Loucy (cell line): Measurements from ENCODE around the gene STPG4.

Experiments
- H2AFZ ChIP-seq: fragments of 200-600 bp; sonication (generic); 2 replicates; pipeline ENCODE4 v1.6.0; 2016; ENCODE audit warnings: antibody characterized with exemption, mild to moderate bottlenecking, low read length, moderate library complexity
- H3F3A ChIP-seq: fragments of 200-600 bp; 2 replicates; pipeline ENCODE4 v1.6.0; 2016; ENCODE audit warnings: antibody characterized with exemption, low read depth, mild to moderate bottlenecking
- H3K27me3 ChIP-seq: fragments of 200-600 bp; sonication (generic); 2 replicates; pipeline ENCODE4 v1.6.1; 2014; ENCODE audit warnings: low read length, mild to moderate bottlenecking; ENCODE audit not compliant: insufficient read depth, poor library complexity, severe bottlenecking
- H3K36me3 ChIP-seq: fragments of 200-600 bp; sonication (generic); 2 replicates; pipeline ENCODE4 v1.6.1; 2016; ENCODE audit warnings: low read length; ENCODE audit not compliant: insufficient read depth
- H3K4me1 ChIP-seq: fragments of 200-600 bp; sonication (generic); 2 replicates; pipeline ENCODE4 v1.5.1; 2014; ENCODE audit warnings: low read length, mild to moderate bottlenecking; ENCODE audit not compliant: insufficient read depth, poor library complexity, severe bottlenecking
- H3K4me2 ChIP-seq: fragments of 200-600 bp; sonication (generic); 2 replicates; pipeline ENCODE4 v1.6.0; 2014; ENCODE audit warnings: antibody characterized with exemption, low read length, low read depth, mild to moderate bottlenecking; ENCODE audit not compliant: poor library complexity, severe bottlenecking
- H3K4me3 ChIP-seq: fragments of 200-600 bp; sonication (generic); 2 replicates; pipeline ENCODE4 v1.5.1; 2014; ENCODE audit warnings: low read length, mild to moderate bottlenecking, mixed read lengths; ENCODE audit not compliant: poor library complexity, severe bottlenecking
- H3K79me2 ChIP-seq: fragments of 200-600 bp; sonication (generic); 2 replicates; pipeline ENCODE4 v1.6.1; 2014; ENCODE audit warnings: low read length; ENCODE audit not compliant: insufficient read depth
- H3K9ac ChIP-seq: fragments of 200-600 bp; sonication (generic); 2 replicates; pipeline ENCODE4 v1.6.0; 2014; ENCODE audit warnings: mild to moderate bottlenecking, low read depth, low read length, moderate library complexity; ENCODE audit not compliant: poor library complexity, severe bottlenecking
- H3K9me2 ChIP-seq: fragments of 200-600 bp; sonication (generic); replicated peaks from 2 replicates; pipeline ENCODE4 v1.6.1; 2016; ENCODE audit warnings: low read depth, low read length, mixed read lengths
- H3K9me3 ChIP-seq: fragments of 200-600 bp; sonication (generic); 2 replicates; pipeline ENCODE4 v1.6.1; 2014; ENCODE audit warnings: mild to moderate bottlenecking, antibody characterized with exemption, low read length, low read depth; ENCODE audit not compliant: insufficient read depth
- H4K20me1 ChIP-seq: fragments of 200-600 bp; sonication (generic); 2 replicates; pipeline ENCODE4 v1.6.0; 2014; ENCODE audit warnings: antibody characterized with exemption, low read length, mild to moderate bottlenecking; ENCODE audit not compliant: insufficient read depth, poor library complexity, severe bottlenecking
- EZH2phosphoT487 ChIP-seq: fragments of 200-600 bp; IDR thresholded peaks from 2 replicates; pipeline ENCODE4 v1.6.1; 2018; ENCODE audit warnings: antibody characterized with exemption, mild to moderate bottlenecking, moderate library complexity, borderline replicate concordance
- TF ChIP-seq, protein P1 (sequence below): fragments of 200-600 bp; sonication (generic); conservative IDR thresholded peaks from 2 replicates; pipeline ENCODE4 v1.5.1; 2014; ENCODE audit warnings: mild to moderate bottlenecking, antibody characterized with exemption, low read length

The STPG4 gene

GRCh38 chr2:47038656-47039488 is 116.2 kb downstream of the STPG4 start:
- H3F3A ChIP-seq = no peaks in the 10 kb centered on the region

DNA sequence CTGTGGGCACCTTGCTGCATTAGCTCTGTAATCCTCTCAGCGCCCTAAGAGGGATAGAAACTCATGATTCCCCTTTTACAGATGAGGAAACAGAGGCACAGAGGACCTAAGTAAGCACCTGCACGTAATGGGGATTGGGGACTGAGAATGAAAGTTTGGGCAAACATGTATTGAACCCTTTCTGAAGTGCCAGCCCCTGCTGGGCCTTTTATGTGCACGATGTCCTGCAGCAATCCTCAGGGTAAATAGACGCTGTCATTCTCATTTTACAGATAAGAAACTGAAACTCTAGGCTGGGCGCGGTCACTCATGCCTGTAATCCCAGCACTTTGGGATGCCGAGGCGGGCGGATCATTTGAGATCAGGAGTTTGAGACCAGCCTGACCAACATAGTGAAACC is 117.4 kb downstream of the STPG4 start:
- no peak for TF ChIP-seq EZH2phosphoT487
- TF ChIP-seq, protein P1, sequence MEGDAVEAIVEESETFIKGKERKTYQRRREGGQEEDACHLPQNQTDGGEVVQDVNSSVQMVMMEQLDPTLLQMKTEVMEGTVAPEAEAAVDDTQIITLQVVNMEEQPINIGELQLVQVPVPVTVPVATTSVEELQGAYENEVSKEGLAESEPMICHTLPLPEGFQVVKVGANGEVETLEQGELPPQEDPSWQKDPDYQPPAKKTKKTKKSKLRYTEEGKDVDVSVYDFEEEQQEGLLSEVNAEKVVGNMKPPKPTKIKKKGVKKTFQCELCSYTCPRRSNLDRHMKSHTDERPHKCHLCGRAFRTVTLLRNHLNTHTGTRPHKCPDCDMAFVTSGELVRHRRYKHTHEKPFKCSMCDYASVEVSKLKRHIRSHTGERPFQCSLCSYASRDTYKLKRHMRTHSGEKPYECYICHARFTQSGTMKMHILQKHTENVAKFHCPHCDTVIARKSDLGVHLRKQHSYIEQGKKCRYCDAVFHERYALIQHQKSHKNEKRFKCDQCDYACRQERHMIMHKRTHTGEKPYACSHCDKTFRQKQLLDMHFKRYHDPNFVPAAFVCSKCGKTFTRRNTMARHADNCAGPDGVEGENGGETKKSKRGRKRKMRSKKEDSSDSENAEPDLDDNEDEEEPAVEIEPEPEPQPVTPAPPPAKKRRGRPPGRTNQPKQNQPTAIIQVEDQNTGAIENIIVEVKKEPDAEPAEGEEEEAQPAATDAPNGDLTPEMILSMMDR = no peak
- no peak overlapping the region for H2AFZ ChIP-seq
- H3K27me3 ChIP-seq = no peaks in the 10 kb centered on the region
- peaks cover 15% of the 10 kb centered on the region for H3K4me1 ChIP-seq
- H3K9ac ChIP-seq = no peak overlapping the region
- H3K4me3 ChIP-seq = no peak overlapping the region
- no peaks in the 10 kb centered on the region for H3K79me2 ChIP-seq
- H3K9me2 ChIP-seq = no peaks in the 10 kb centered on the region
- no peak overlapping the region for H3K4me2 ChIP-seq
- H4K20me1 ChIP-seq = no peaks in the 10 kb centered on the region
- no peaks in the 10 kb centered on the region for H3F3A ChIP-seq
- H3K36me3 ChIP-seq = peaks cover 6% of the 10 kb centered on the region; the same call in 1 of the 2 replicates
- H3K9me3 ChIP-seq = no peaks in the 10 kb centered on the region

More at GRCh38 chr2:47038656-47039488, 116.2 kb downstream of the STPG4 start:
- no peaks in the 10 kb centered on the region for H4K20me1 ChIP-seq
- no peaks in the 10 kb centered on the region for H3K27me3 ChIP-seq
- H3K4me2 ChIP-seq = no peak overlapping the region
- no peak overlapping the region for H3K9ac ChIP-seq
- no peaks in the 10 kb centered on the region for H3K36me3 ChIP-seq
- no peak overlapping the region for H3K4me3 ChIP-seq
- peaks cover 20% of the 10 kb centered on the region for H3K4me1 ChIP-seq
- H3K9me3 ChIP-seq = no peaks in the 10 kb centered on the region
- H3K79me2 ChIP-seq = no peaks in the 10 kb centered on the region
- no peaks in the 10 kb centered on the region for H3K9me2 ChIP-seq
- H2AFZ ChIP-seq = no peak overlapping the region
- TF ChIP-seq, protein P1 = no peak
- TF ChIP-seq EZH2phosphoT487 = no peak
